IMR-90 (cell line): ENCODE data around the gene MLXIPL. TPM values are rescaled to one million over a fixed set of nuclear protein-coding genes. Genes with fewer than 3 reads are reported as not detected.

Experiments used
- ATAC-seq: fragments of 200-7000 bp; cut with Tn5 transposase; 2 replicates; pipeline ENCODE4 v1.9.1; 2020; ENCODE audit warnings: low read depth, mild to moderate bottlenecking, moderate library complexity
- BruUV-seq: library from RNA; stranded (reverse); fragments of 400-500 nt; replicated peaks from 2 replicates; lab custom pipeline; 2021; lab: Mats Ljungman, UMichigan
- CTCF ChIA-PET: fragments of 300-600 bp; formaldehyde crosslinking; extraction: SDS; loops from one replicate; lab custom pipeline; 2021; ENCODE audit warnings: antibody characterized with exemption; lab: Yijun Ruan, JAX
- POLR2A ChIA-PET: fragments of 300-600 bp; sonication (Branson Sonifier 250); formaldehyde crosslinking; loops from one replicate; lab custom pipeline; 2022; ENCODE audit warnings: antibody characterized with exemption; ENCODE audit not compliant: unreplicated experiment; lab: Charles Lee
- DNase-seq: peaks from one replicate; pipeline ENCODE4 v3.0.0; 2013
- H2AFZ ChIP-seq: replicated peaks from 2 replicates; pipeline ENCODE3; 2013; ENCODE audit warnings: low read length, mild to moderate bottlenecking; ENCODE audit not compliant: poor library complexity
- H2AK5ac ChIP-seq: 2 replicates; pipeline ENCODE4 v1.6.1; 2013; ENCODE audit warnings: low read depth, low read length, inconsistent platforms
- H2AK9ac ChIP-seq: replicated peaks from 2 replicates; pipeline ENCODE3; 2013; ENCODE audit warnings: mild to moderate bottlenecking, low read depth, low read length, moderate library complexity; ENCODE audit not compliant: poor library complexity
- H2BK120ac ChIP-seq: 2 replicates; pipeline ENCODE4 v1.6.1; 2013; ENCODE audit warnings: low read depth, low read length, inconsistent platforms
- H2BK15ac ChIP-seq: 3 replicates; pipeline ENCODE4 v1.6.1; 2013; ENCODE audit warnings: low read depth, low read length, inconsistent platforms
- H2BK20ac ChIP-seq: 2 replicates; pipeline ENCODE4 v1.6.1; 2013; ENCODE audit warnings: low read depth, mild to moderate bottlenecking, inconsistent platforms, low read length, moderate library complexity
- H2BK5ac ChIP-seq: 2 replicates; pipeline ENCODE4 v1.6.1; 2013; ENCODE audit warnings: mild to moderate bottlenecking, low read depth, low read length, inconsistent platforms; ENCODE audit not compliant: poor library complexity, severe bottlenecking
- H3K14ac ChIP-seq: replicated peaks from 2 replicates; pipeline ENCODE4 v1.6.1; 2013; ENCODE audit warnings: low read depth, low read length, inconsistent platforms
- H3K18ac ChIP-seq: 2 replicates; pipeline ENCODE4 v1.6.1; 2013; ENCODE audit warnings: low read depth, low read length, control low read depth
- H3K23ac ChIP-seq: 2 replicates; pipeline ENCODE4 v1.6.1; 2013; ENCODE audit warnings: low read depth, low read length, inconsistent platforms
- H3K27ac ChIP-seq: 2 replicates; pipeline ENCODE4 v1.5.1; 2013; ENCODE audit warnings: mild to moderate bottlenecking, control low read depth, low read length; ENCODE audit not compliant: insufficient read depth
- H3K27me3 ChIP-seq: 2 replicates; pipeline ENCODE4 v1.6.1; 2013; ENCODE audit warnings: low read length; ENCODE audit not compliant: control insufficient read depth, insufficient read depth
- H3K36me3 ChIP-seq: 2 replicates; pipeline ENCODE4 v1.6.1; 2013; ENCODE audit warnings: low read length, mixed read lengths; ENCODE audit not compliant: control insufficient read depth, insufficient read depth
- H3K4ac ChIP-seq: 2 replicates; pipeline ENCODE4 v1.6.1; 2013; ENCODE audit warnings: low read depth, low read length, inconsistent platforms
- H3K4me1 ChIP-seq: 2 replicates; pipeline ENCODE4 v1.6.1; 2013; ENCODE audit warnings: low read length, mixed read lengths; ENCODE audit not compliant: control insufficient read depth, insufficient read depth
- H3K4me2 ChIP-seq: 2 replicates; pipeline ENCODE4 v1.6.1; 2013; ENCODE audit warnings: low read depth, mild to moderate bottlenecking, control low read depth, low read length, moderate library complexity
- H3K4me3 ChIP-seq: 2 replicates; pipeline ENCODE4 v1.5.1; 2013; ENCODE audit warnings: low read depth, mild to moderate bottlenecking, control low read depth, low read length, moderate library complexity; ENCODE audit not compliant: insufficient read depth
- H3K56ac ChIP-seq: 2 replicates; pipeline ENCODE4 v1.6.1; 2013; ENCODE audit warnings: low read length, inconsistent platforms; ENCODE audit not compliant: insufficient read depth; ENCODE audit errors: extremely low read depth
- H3K79me1 ChIP-seq, 2 experiments: 2 replicates each; pipeline ENCODE4 v1.6.1; 2013; ENCODE audit warnings: low read length in 2 of 2, inconsistent platforms in 1 of 2, low read depth in 1 of 2
- H3K9ac ChIP-seq: 2 replicates; pipeline ENCODE4 v1.6.1; 2013; ENCODE audit warnings: low read depth, low read length, control low read depth
- H3K9me1 ChIP-seq: 2 replicates; pipeline ENCODE4 v1.6.1; 2013; ENCODE audit warnings: low read length, inconsistent platforms; ENCODE audit not compliant: insufficient read depth
- H3K9me3 ChIP-seq: 2 replicates; pipeline ENCODE4 v1.6.1; 2013; ENCODE audit warnings: low read length; ENCODE audit not compliant: control insufficient read depth, insufficient read depth
- H4K20me1 ChIP-seq: 2 replicates; pipeline ENCODE4 v1.6.1; 2013; ENCODE audit warnings: low read length, inconsistent platforms; ENCODE audit not compliant: insufficient read depth
- H4K5ac ChIP-seq: 2 replicates; pipeline ENCODE4 v1.6.1; 2013; ENCODE audit warnings: mild to moderate bottlenecking, low read depth, low read length, control low read depth
- H4K8ac ChIP-seq, 2 experiments: 2 replicates each; pipeline ENCODE4 v1.6.1; 2013; ENCODE audit warnings: low read depth in 2 of 2, low read length in 2 of 2, control low read depth in 1 of 2, inconsistent platforms in 1 of 2
- H4K91ac ChIP-seq: 2 replicates; pipeline ENCODE4 v1.6.1; 2013; ENCODE audit warnings: low read depth, low read length, inconsistent platforms; ENCODE audit not compliant: insufficient read depth
- BHLHE40 ChIP-seq: fragments of 150-350 bp; IDR thresholded peaks from 2 replicates; pipeline ENCODE4 v1.6.1; 2016; ENCODE audit warnings: mild to moderate bottlenecking, low read depth, low read length
- CEBPB ChIP-seq: IDR thresholded peaks from 2 replicates; pipeline ENCODE4 v1.6.1; 2012; ENCODE audit warnings: low read depth, low read length, improper control_type of control experiment
- CHD1 ChIP-seq: IDR thresholded peaks from 2 replicates; pipeline ENCODE4 v1.6.1; 2012; ENCODE audit warnings: low read depth, low read length, improper control_type of control experiment
- FOS ChIP-seq: fragments of 150-350 bp; IDR thresholded peaks from 2 replicates; pipeline ENCODE4 v1.6.1; 2016; ENCODE audit warnings: low read depth, low read length
- MAFK ChIP-seq: IDR thresholded peaks from 2 replicates; pipeline ENCODE4 v1.6.1; 2012; ENCODE audit warnings: low read depth, low read length, improper control_type of control experiment
- MAZ ChIP-seq: IDR thresholded peaks from 2 replicates; pipeline ENCODE4 v1.6.1; 2012; ENCODE audit warnings: low read depth, mild to moderate bottlenecking, low read length, improper control_type of control experiment, moderate library complexity, borderline replicate concordance
- NFE2L2 ChIP-seq: fragments of 150-350 bp; IDR thresholded peaks from 2 replicates; pipeline ENCODE4 v1.6.1; 2016; ENCODE audit warnings: low read depth, mild to moderate bottlenecking, low read length
- POLR2A ChIP-seq: IDR thresholded peaks from 2 replicates; pipeline ENCODE4 v1.6.1; 2012; ENCODE audit warnings: mild to moderate bottlenecking, low read depth, low read length
- RAD21 ChIP-seq: IDR thresholded peaks from 2 replicates; pipeline ENCODE4 v1.6.1; 2012; ENCODE audit warnings: low read length, improper control_type of control experiment
- RCOR1 ChIP-seq: IDR thresholded peaks from 2 replicates; pipeline ENCODE4 v1.6.1; 2012; ENCODE audit warnings: mild to moderate bottlenecking, low read length, improper control_type of control experiment; ENCODE audit not compliant: insufficient replicate concordance
- RFX5 ChIP-seq: IDR thresholded peaks from 2 replicates; pipeline ENCODE4 v1.8.0; 2012; ENCODE audit warnings: low read depth, mild to moderate bottlenecking, low read length, moderate library complexity
- SMC3 ChIP-seq: fragments of 150-350 bp; IDR thresholded peaks from 2 replicates; pipeline ENCODE4 v1.6.1; 2016; ENCODE audit warnings: low read depth, mild to moderate bottlenecking, antibody characterized with exemption, low read length, moderate library complexity
- WGBS, 2 experiments: methylation state at CpG; one replicate each; pipeline versions ENCODE4 v1.1.5 to v1.1.7; 2013; ENCODE audit warnings: missing lambda C conversion rate in 2 of 2; ENCODE audit not compliant: insufficient read length in 1 of 2; ENCODE audit errors: extremely low coverage in 2 of 2; 5-methylcytosine and 5-hydroxymethylcytosine counted together
- dilution Hi-C: fragments of 300-500 bp; cut with HindIII; formaldehyde crosslinking; loops from one replicate; pipeline ENCODE4 v1.14.3; 2018; ENCODE audit warnings: low sequenced_read_pairs; ENCODE audit not compliant: unreplicated experiment
- in situ Hi-C: fragments of 300-500 bp; cut with MboI; formaldehyde crosslinking; loops from 3 replicates; pipeline ENCODE4 v1.14.3; 2019; ENCODE audit warnings: low sequenced_read_pairs, inconsistent platforms, mixed read lengths
- intact Hi-C: fragments of 100-400 bp; cut with micrococcal nuclease; formaldehyde crosslinking; loops from 2 replicates; pipeline ENCODE4 v1.10.0; 2022
- polyA plus RNA-seq, 3 experiments: library from polyadenylated mRNA; depleted of rRNA; stranded (reverse); fragments of >200 nt; gene quantifications; 2 replicates each; pipeline ENCODE4 v1.2.3, GENCODE V29; 2012; ENCODE audit warnings: low replicate concordance in 1 of 3
- total RNA-seq: library from RNA; depleted of rRNA; stranded (reverse); fragments of >200 nt; gene quantifications from 2 replicates; pipeline ENCODE4 v1.2.3, GENCODE V29; 2012
- TF ChIP-seq, protein P1 (sequence below): fragments of 150-350 bp; IDR thresholded peaks from 2 replicates; pipeline ENCODE4 v1.6.1; 2016; ENCODE audit warnings: low read depth, mild to moderate bottlenecking, low read length, moderate library complexity, borderline replicate concordance
- TF ChIP-seq, protein P2 (sequence below): fragments of 150-350 bp; IDR thresholded peaks from 2 replicates; pipeline ENCODE4 v1.6.1; 2017; ENCODE audit warnings: mild to moderate bottlenecking, antibody characterized with exemption, low read length, low read depth
- TF ChIP-seq, protein P3 (sequence below): conservative IDR thresholded peaks from 2 replicates; pipeline ENCODE4 v1.5.1; 2012; ENCODE audit warnings: mild to moderate bottlenecking, low read depth, low read length, improper control_type of control experiment

The MLXIPL gene
- total and polyA plus RNA-seq, 2 of the 4 experiments (the other 2 are of a cell fraction) = not detected

GRCh38 chr7:73635428-73636200 lies 11.3 kb upstream of the MLXIPL start:
- dilution Hi-C loops = no loop called here
- H3K4me3 ChIP-seq = no peak overlapping the region
- TF ChIP-seq, protein P1, sequence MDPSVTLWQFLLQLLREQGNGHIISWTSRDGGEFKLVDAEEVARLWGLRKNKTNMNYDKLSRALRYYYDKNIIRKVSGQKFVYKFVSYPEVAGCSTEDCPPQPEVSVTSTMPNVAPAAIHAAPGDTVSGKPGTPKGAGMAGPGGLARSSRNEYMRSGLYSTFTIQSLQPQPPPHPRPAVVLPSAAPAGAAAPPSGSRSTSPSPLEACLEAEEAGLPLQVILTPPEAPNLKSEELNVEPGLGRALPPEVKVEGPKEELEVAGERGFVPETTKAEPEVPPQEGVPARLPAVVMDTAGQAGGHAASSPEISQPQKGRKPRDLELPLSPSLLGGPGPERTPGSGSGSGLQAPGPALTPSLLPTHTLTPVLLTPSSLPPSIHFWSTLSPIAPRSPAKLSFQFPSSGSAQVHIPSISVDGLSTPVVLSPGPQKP = no peak
- TF ChIP-seq CHD1 (no peak), CEBPB (no peak), MAZ (no peak), BHLHE40 (no peak), RFX5 (no peak), POLR2A (no peak), RAD21 (no peak), MAFK (no peak), NFE2L2 (no peak), RCOR1 (no peak), FOS (no peak), SMC3 (no peak)
- TF ChIP-seq, protein P2, sequence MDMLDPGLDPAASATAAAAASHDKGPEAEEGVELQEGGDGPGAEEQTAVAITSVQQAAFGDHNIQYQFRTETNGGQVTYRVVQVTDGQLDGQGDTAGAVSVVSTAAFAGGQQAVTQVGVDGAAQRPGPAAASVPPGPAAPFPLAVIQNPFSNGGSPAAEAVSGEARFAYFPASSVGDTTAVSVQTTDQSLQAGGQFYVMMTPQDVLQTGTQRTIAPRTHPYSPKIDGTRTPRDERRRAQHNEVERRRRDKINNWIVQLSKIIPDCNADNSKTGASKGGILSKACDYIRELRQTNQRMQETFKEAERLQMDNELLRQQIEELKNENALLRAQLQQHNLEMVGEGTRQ = no peak
- TF ChIP-seq, protein P3, sequence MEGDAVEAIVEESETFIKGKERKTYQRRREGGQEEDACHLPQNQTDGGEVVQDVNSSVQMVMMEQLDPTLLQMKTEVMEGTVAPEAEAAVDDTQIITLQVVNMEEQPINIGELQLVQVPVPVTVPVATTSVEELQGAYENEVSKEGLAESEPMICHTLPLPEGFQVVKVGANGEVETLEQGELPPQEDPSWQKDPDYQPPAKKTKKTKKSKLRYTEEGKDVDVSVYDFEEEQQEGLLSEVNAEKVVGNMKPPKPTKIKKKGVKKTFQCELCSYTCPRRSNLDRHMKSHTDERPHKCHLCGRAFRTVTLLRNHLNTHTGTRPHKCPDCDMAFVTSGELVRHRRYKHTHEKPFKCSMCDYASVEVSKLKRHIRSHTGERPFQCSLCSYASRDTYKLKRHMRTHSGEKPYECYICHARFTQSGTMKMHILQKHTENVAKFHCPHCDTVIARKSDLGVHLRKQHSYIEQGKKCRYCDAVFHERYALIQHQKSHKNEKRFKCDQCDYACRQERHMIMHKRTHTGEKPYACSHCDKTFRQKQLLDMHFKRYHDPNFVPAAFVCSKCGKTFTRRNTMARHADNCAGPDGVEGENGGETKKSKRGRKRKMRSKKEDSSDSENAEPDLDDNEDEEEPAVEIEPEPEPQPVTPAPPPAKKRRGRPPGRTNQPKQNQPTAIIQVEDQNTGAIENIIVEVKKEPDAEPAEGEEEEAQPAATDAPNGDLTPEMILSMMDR = no peak

More at GRCh38 chr7:73635428-73636200, 11.3 kb upstream of the MLXIPL start:
- Histone ChIP-seq H3K9me3 (no peaks in the 10 kb centered on the region), H2BK15ac (no peak overlapping the region), H3K9ac (no peak overlapping the region), H3K36me3 (no peaks in the 10 kb centered on the region), H2BK5ac (no peak overlapping the region), H2BK120ac (no peak overlapping the region), H3K23ac (no peak overlapping the region), H3K9me1 (no peaks in the 10 kb centered on the region), H4K20me1 (no peaks in the 10 kb centered on the region), H3K56ac (no peak overlapping the region), H3K14ac (no peak overlapping the region), H3K27me3 (peaks cover 21% of the 10 kb centered on the region), H3K27ac (no peak overlapping the region), H3K4ac (no peak overlapping the region), H4K91ac (no peak overlapping the region), H4K8ac (no peak overlapping the region), H3K4me1 (peaks cover 4% of the 10 kb centered on the region; the same call in 1 of the 2 replicates), H3K18ac (no peak overlapping the region), H3K4me2 (no peak overlapping the region), H4K5ac (no peak overlapping the region), H2AK9ac (no peak overlapping the region), H2AFZ (no peak overlapping the region), H3K79me1 (no peaks in the 10 kb centered on the region), H2BK20ac (no peak overlapping the region), H2AK5ac (no peak overlapping the region)
- ATAC-seq (no peak), DNase-seq (no peak)
- in situ Hi-C loops = no loop called here
- intact Hi-C loops = no loop called here
- ChIA-PET CTCF (interaction anchor here (1.3 kb wide), 1 partner anchor 17 kb away, joined by 3 read pairs; no protein-coding TSS in a partner anchor), POLR2A (no interaction called here)
- WGBS, 2 experiments = 90% methylated on average over 3 of the region's 8 CpGs; no CpG with 5 or more reads in 1 of the 2 experiments
- no TSS peak for BruUV-seq
